Posterior vena cava (tissue), 2 donors: Measurements from ENCODE around the gene CERS6. TPM values are rescaled to one million over a fixed set of nuclear protein-coding genes. Genes with fewer than 3 reads are reported as not detected.
"Not testable (repeated sequence)": the region's sequence is repeated elsewhere in the genome, so short reads cannot be mapped to it uniquely, and the experiment has no call there.

Experiments
- DNase-seq: peaks from one replicate; pipeline ENCODE4 v3.0.0-alpha.2; 2020; ENCODE audit warnings: low spot score
- intact Hi-C, 2 donors: fragments of 100-400 bp; cut with DNase I; formaldehyde crosslinking; loops; one replicate each; pipeline versions ENCODE4 v1.14.1 to v1.14.2; 2022 to 2023
- total RNA-seq, 2 donors: library from RNA; stranded (reverse); fragmentation: NEBNext Ultra II Directional; extraction: Animal tissue kit (Norgen Biotek cat#: 25700); gene quantifications; one replicate each; pipeline ENCODE4 v1.2.1, GENCODE V29; 2021
- donor health status: DM: yes; HTN: yes; CAD: no.
- donor health status: DM: yes; HTN: yes; CAD: no.

The CERS6 gene
- total RNA-seq, 2 donors from 2014 or later, result 13.2 to 18.2 TPM

- DNase-seq, result no peak
- intact Hi-C loops, result no loop called here
These were observed 193.0 kb downstream of the CERS6 start for GRCh38 chr2:168649105-168649504.

GRCh38 chr2:168649562-168649961 is 193.5 kb downstream of the CERS6 start:
- intact Hi-C loops, result no loop called here
- no peak for DNase-seq

DNA sequence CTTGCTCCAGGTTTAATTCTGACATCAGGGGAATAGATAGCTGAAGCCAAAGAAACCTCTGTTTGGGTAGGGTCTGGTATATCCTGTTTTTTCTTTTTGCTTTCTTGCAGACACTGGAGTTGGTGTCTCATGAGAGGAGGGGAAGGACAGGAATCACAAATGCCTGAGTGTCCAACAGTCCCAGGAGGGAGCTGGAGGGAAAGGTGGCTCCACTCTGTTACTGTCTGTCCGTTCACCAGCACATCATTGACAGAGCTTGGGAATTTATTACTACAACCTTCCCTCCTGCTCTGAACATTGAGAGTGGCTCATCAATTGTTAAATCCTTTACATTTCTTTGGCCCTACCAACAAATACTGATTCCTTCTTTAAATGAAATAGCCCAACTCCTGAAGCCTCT is 194.1 kb downstream of the CERS6 start:
- intact Hi-C loops, result loop anchor here in 1 of 2 donors (5.0 kb wide), 1 partner anchor 1368 kb away; no protein-coding TSS in a partner anchor
- DNase-seq, result no peak

DNA sequence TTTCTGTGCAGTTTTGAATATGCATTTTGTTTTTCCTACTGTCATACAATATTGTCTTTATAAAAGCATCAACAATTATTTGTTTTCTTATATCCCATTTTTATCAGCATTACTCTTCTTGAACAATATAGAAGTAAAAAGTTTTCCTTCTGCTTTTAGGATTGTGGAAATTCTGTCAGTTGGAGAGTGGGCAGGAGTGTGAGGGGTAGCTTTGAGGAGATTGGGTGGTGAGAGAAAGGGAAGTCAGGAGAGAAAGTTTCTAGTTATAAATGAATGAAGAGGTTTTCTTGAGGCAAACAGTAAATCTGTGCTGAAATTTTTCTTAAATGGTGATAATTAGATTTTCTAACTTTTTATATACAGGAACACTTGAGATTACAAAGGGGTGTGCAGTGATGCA is 194.7 kb downstream of the CERS6 start:
- intact Hi-C loops, result loop anchor here in 1 of 2 donors (5.0 kb wide), 1 partner anchor 1368 kb away; no protein-coding TSS in a partner anchor

DNA sequence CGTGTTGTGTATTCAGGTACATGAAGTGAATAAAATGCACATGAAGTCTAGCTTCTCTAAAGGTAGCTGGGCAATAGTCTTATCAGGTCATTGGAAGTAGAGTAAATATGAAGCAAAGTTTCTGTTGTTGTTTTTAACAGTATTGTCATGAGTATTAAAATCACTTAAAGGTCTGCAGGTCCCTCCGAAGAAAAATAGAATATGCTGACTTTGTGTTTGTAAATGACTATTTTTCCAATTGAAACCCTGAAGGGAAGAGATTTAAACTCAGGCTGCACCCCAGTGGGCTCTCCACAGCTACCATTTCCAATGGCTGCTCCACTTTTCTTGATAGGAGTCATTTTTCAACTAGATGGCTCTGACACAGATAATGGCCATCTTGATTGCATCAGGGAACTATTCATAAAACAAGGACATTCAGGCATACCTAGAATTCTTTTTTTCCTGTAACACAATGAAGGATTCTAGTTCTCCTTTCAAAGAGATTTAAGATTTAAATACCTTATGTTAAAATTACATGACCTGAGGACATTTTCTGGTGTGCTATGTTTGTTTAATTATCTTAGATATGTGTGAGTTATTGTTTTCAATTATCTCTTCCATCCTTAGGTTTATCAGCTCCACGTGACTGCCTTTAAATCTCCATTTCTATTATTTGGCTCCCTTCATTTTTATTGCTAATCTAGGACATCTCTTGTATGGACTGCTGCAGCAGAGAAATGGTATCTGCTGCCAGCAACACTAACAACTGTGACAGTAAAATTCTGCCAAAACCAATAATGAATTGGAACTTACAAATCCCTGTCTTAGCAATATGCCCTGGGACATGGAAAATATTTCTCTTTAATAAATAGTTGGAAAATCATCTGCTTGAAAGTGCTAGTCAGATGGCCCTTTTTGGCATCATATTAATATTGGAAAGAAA is 197.2 kb downstream of the CERS6 start:
- no peak for DNase-seq
- intact Hi-C loops, result loop anchor here in 1 of 2 donors (5.0 kb wide), 1 partner anchor 1371 kb away; no protein-coding TSS in a partner anchor

More for the DNA sequence above, 194.7 kb downstream of the CERS6 start:
- no peak for DNase-seq

- intact Hi-C loops, result loop anchor here in 1 of 2 donors (5.0 kb wide), 1 partner anchor 1372 kb away; no protein-coding TSS in a partner anchor
- no peak for DNase-seq
These were observed 198.6 kb downstream of the CERS6 start for GRCh38 chr2:168654705-168655104.

GRCh38 chr2:168655207-168655606 is 199.1 kb downstream of the CERS6 start:
- no peak for DNase-seq
- intact Hi-C loops, result no loop called here

- DNase-seq, intact Hi-C loops: not testable (repeated sequence)
These were observed 201.3 kb downstream of the CERS6 start for GRCh38 chr2:168657378-168657777.

DNA sequence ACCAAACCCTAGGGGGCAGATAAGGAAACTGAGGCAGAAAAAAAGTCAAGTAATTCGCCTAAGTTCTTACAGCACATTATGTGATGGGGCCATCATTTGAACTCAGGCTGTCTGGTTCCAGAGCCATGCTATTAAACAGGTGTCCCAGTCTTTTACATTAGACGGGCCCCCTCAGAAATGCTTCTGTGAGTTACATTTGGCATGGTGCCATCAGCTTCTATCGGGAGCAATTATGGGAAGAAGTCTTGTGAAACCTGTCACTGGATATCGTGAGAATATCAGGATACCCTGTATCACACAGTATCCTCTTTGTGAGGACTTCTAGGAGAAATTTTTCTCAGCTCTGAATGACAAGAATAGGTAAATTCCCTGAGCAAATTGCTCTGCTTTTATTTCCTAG is 202.6 kb downstream of the CERS6 start:
- intact Hi-C loops, result no loop called here
- DNase-seq, result no peak

GRCh38 chr2:168660870-168661862 is 205.1 kb downstream of the CERS6 start:
- no peak for DNase-seq
- intact Hi-C loops, result no loop called here

DNA sequence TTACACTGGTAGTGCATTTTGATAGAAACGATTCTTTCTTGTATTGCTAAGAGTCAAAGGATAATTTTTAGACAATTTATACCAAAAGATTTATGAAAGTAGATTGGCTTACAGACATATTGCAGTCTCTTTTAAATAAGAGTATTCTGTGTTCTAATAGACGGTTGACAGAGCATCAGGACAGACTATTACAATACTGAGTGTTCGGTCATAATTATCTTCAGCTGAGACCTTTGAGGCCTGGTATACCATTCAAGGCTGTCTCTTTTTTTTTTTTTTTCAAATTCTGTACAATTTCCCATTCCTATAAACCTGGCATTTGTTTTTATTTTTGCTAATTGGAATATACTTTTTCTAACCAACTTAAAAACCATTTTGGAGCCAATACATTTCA is 205.8 kb downstream of the CERS6 start:
- intact Hi-C loops, result no loop called here
- no peak for DNase-seq

- no peak for DNase-seq
- intact Hi-C loops, result no loop called here
These were observed 206.7 kb downstream of the CERS6 start for GRCh38 chr2:168662651-168663208.

DNA sequence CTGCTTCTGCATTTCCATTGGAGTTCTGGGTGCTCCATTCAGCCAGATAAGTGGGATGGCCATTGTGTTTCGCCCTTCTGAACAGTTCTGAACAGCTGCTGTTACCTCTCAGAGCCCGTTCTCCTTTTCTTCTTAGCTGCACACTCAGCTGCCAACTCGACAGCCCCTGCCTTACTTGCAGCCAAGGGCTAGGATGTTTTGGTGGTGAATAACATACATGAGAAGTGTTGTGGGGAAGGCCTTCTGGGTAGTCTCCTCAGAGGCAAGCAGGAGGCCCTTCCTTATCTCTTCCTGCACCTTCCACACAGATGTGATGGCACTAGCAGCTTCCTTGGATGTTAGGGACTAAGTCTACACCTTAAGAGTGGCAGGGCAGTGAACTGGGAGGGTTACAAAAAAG is 207.9 kb downstream of the CERS6 start:
- intact Hi-C loops, result no loop called here
- no peak for DNase-seq

GRCh38 chr2:168664715-168665114 is 208.6 kb downstream of the CERS6 start:
- DNase-seq, intact Hi-C loops: not testable (repeated sequence)

GRCh38 chr2:168666339-168666738 is 210.3 kb downstream of the CERS6 start:
- DNase-seq, result no peak
- intact Hi-C loops, result no loop called here

GRCh38 chr2:168667156-168667555 is 211.1 kb downstream of the CERS6 start:
- intact Hi-C loops, result no loop called here

DNA sequence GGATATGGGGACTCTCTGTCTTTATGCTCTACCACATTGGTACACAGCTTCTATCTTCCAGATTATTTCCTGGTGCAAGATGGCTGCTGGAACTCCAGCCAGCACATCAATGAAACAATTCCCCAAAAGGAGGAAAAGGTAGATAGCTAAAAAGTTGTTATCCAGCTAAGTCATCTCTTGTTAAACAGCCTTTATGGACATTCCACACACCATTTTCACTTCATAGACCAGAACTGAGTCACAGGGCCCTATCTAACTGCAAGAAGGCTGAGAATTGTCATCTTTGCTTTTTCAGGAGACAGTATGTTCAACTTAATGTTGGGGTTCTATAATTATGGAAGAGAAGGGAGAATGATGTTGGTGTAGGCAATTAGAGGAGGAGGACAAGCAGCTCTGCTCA is 213.1 kb downstream of the CERS6 start:
- no peak for DNase-seq
- intact Hi-C loops, result loop anchor here in 1 of 2 donors (1.0 kb wide), 1 partner anchor 33 kb away; no protein-coding TSS in a partner anchor

More at GRCh38 chr2:168667156-168667555, 211.1 kb downstream of the CERS6 start:
- DNase-seq, result no peak

DNA sequence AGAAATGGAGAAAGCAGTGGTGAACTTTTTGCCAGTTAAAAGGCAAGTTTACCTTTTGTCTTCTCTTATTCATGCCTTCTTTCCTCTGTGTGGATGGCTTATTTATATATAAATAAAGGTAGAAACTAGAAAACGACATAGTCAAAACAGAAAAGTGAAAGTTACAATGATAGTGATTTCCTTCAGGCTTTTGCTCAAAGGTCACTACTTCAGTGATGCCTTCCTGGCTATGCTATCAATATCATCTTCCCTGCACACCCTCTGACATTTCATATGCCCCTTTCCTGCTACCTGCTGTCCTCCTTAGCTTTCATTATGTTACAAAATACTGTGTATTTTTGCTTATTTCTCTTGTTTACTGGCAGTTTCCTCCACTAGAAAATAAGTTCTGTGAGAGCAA is 214.4 kb downstream of the CERS6 start:
- no peak for DNase-seq
- intact Hi-C loops, result no loop called here

DNA sequence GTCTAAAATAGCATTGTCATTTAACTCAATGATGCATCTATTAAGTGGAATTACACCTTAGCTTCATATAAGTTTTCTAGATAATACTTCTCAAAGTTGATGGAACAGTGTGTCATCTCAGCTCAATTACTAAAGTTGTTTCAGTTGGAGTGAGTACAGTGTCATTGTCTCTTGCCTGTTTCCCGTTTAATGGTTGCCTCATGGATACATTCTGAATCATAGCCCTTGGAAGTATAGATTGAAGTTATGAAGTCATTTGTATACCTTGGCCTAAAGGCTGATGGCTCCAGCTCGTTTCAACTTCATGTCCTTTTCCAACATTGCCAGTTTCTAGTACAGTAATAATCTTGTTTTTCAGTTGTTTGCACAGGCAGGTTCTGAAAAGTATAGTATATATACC is 215.9 kb downstream of the CERS6 start:
- DNase-seq, result no peak
- intact Hi-C loops, result no loop called here
